ENCODE data around the gene PADI3. TPM values are rescaled to one million over a fixed set of nuclear protein-coding genes. Genes with fewer than 3 reads are reported as not detected.

The PADI3 gene
- total and polyA plus RNA-seq, 2 experiments from 2014 or later: 0.37 to 0.80 TPM

GRCh38 chr1:17295292-17295691 is 46.4 kb downstream of the PADI3 start (continued):
- TF ChIP-seq ZNF331 (CRISPR knock-in tag; IDR thresholded peaks at IDR 0.05; ENCODE audit: low read depth) (no peak), ZNF114 (CRISPR knock-in tag; IDR thresholded peaks at IDR 0.05) (no peak), JUNB (IDR thresholded peaks at IDR 0.05; ENCODE audit: unreplicated experiment) (no peak), REST (IDR thresholded peaks at IDR 0.05; ENCODE audit: unreplicated experiment) (no peak), ETS1 (IDR thresholded peaks at IDR 0.05) (no peak), POLR2AphosphoS5 (IDR thresholded peaks at IDR 0.05; ENCODE audit: low read depth) (no peak), EZH2phosphoT487 (IDR thresholded peaks at IDR 0.05; ENCODE audit: unreplicated experiment) (no peak)

- Histone ChIP-seq H3K4me3 (no peak overlapping the region), H3F3A (replicated peaks; ENCODE audit: low read depth) (no peaks in the 10 kb centered on the region), H3K27me3 (ENCODE audit: insufficient read depth) (no peaks in the 10 kb centered on the region), H3K4me1 (ENCODE audit: insufficient read depth) (no peaks in the 10 kb centered on the region), H3K9me2 (ENCODE audit: insufficient read depth) (no peaks in the 10 kb centered on the region), H3K27ac (ENCODE audit: low read depth) (no peak overlapping the region), H3K79me2 (replicated peaks; ENCODE audit: insufficient read depth) (no peaks in the 10 kb centered on the region), H2AFZ (no peak overlapping the region), H3K4me2 (no peak overlapping the region), H3K36me3 (ENCODE audit: insufficient read depth) (no peaks in the 10 kb centered on the region; the same call in 1 of the 2 replicates), H4K20me1 (replicated peaks; ENCODE audit: insufficient read depth) (no peaks in the 10 kb centered on the region)
- DNase-seq (ENCODE audit: low spot score) (no peak), ATAC-seq (no peak)
- Mint-ChIP-seq H3K27ac (no peak overlapping the region), H3K4me3 (no peak overlapping the region), H3K27me3 (ENCODE audit: insufficient read depth, low read depth, poor library complexity) (peaks cover 7% of the 10 kb centered on the region), H3K4me1 (no peaks in the 10 kb centered on the region), H3K9me3 (peaks cover 12% of the 10 kb centered on the region), H3K36me3 (ENCODE audit: low read depth) (no peaks in the 10 kb centered on the region)
- TF ChIP-seq ZNF331 (CRISPR knock-in tag; IDR thresholded peaks at IDR 0.05; ENCODE audit: low read depth) (no peak), REST (IDR thresholded peaks at IDR 0.05; ENCODE audit: unreplicated experiment) (no peak), ZNF462 (CRISPR knock-in tag; IDR thresholded peaks at IDR 0.05) (no peak), JUNB (IDR thresholded peaks at IDR 0.05; ENCODE audit: unreplicated experiment) (no peak), NANOG (IDR thresholded peaks at IDR 0.05; ENCODE audit: borderline replicate concordance) (no peak), ETS1 (IDR thresholded peaks at IDR 0.05) (no peak)
These were observed 47.2 kb downstream of the PADI3 start for GRCh38 chr1:17296086-17296485.

All from GM23338 (cell line).